DMS114 treated with DMSO at 0.1 percent for 48 hours (cell line): Measurements from ENCODE around the gene TCL1B.
"Not testable (repeated sequence)": the region's sequence is repeated elsewhere in the genome, so short reads cannot be mapped to it uniquely, and the experiment has no call there.

Experiments used
- DNase-seq: peaks from one replicate; lab custom pipeline; 2025; ENCODE audit not compliant: unreplicated experiment; lab: John Stamatoyannopoulos, UW

Gene TCL1B

DNA sequence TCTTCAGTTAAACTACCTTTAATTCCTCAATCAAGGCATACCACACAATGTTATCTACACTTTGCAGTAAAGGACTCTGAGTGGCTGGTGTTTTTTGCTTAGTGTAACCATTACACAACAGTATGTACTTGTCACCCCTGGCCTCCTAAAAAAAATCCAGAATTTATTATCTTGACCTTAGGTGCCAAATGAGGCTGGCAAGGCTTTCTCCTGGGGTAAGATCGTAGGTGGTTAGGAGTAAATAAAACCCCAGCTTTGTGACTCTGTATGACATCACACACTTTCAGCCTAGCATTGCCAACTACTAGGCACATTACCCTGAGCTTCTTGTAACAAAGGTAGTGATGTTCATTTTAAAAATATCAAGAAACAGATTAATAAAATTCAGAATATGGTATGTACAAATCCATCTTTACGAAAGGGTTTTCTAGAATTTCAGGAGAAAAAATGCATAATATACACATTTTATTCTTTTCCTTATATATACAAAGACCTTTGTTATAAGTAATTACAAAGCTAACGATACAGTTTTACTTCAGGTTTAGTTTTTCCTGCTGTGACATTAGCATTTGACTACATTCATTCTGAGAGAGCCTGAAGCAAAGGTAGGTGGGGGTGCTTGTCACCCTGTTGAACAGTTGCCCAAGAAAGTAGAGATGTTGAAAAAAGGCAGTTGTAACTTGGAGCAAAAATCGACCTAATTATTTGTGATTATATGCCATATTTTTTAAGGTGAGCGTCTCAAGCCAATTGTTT lies 14.2 kb downstream of the TCL1B start:
- DNase-seq, result no peak

DNA sequence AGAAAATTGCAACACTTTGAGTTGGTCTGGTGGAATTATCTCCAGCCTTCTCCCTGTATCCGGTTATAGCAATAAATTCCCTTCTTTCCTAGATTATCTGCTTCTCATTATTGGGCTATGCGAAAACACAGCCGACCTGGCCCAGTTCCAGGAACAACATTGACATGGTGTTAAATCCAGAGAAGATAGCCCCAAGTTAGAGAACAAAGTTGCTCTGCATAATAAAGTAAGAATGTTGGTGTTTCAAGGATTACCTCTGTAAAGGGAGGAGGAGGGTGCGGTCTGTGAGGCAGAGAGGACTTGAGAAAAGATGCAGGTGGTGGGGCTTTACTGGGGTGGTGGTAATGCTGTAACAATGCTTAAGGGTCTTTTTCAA lies 15.6 kb downstream of the TCL1B start:
- DNase-seq, result no peak

GRCh38 chr14:95703341-95703740 lies 17.1 kb downstream of the TCL1B start:
- no peak for DNase-seq

DNA sequence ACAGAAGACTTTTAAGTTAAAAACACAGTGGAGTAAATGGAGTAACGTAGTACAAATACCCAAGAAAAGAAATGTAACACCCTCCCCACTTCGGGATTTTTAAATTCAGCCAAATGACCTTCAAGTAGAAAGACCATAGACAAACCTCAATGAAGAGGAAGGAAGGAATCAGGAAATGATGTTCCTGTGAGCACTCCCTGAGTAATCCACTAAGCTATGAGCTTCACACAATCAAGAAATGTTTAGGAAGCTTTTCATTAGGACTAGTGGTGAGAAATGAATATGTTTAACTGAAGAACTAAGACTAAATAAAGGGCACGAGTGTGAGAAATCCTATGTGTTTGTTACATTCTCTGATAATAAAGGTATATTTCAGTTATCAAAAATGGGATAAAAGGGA lies 17.6 kb downstream of the TCL1B start:
- no peak for DNase-seq

DNA sequence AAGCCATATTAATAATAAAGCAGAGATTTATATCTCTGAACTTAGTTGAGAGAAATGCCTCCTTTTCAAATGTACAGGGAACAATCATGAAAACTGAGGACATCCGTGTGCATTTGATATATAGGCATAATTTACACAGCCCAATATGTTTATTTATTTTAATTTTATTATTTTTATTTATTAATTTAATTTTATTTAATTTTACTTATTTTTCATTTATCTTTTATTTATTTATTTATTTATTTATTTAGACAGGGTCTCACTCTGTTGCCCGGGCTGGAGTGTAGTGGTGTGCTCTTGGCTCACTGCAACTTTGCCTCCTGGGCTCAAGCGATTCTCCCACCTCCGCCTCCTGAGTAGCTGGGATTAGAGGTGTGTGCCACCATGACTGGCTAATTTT lies 19.3 kb downstream of the TCL1B start:
- no peak for DNase-seq

- DNase-seq, result no peak
Observed at GRCh38 chr14:95707327-95707726, 21.1 kb downstream of the TCL1B start.

GRCh38 chr14:95710106-95710505 lies 23.9 kb downstream of the TCL1B start:
- no peak for DNase-seq

GRCh38 chr14:95711476-95712176 lies 25.4 kb downstream of the TCL1B start:
- DNase-seq, result no peak

DNA sequence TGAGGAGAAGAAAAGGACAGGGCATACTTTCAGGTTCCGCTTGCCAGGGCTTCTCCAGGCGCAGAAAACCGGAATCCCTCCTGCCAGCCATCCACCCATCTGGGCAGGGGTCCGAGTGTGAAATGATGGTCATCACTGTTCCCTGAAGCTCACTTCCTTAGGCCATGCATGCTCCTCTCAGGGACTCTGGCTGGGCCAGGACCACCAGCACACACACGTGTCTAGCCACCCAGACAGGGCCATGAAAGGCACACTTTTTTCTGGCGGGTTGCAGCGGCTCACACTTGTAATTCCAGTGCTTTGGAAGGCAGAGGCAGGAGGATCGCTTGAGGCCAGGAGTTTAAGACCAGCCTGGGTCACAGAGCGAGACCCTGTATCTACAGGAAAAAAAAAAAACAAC lies 26.2 kb downstream of the TCL1B start:
- DNase-seq, result no peak

GRCh38 chr14:95713596-95714371 lies 27.6 kb downstream of the TCL1B start, which contains the start of gene TCL1A:
Gene TCL1A (minus strand): TSS chr14:95714125. CDS start chr14:95714066, 59 bp downstream.
- DNase-seq, result no peak

DNA sequence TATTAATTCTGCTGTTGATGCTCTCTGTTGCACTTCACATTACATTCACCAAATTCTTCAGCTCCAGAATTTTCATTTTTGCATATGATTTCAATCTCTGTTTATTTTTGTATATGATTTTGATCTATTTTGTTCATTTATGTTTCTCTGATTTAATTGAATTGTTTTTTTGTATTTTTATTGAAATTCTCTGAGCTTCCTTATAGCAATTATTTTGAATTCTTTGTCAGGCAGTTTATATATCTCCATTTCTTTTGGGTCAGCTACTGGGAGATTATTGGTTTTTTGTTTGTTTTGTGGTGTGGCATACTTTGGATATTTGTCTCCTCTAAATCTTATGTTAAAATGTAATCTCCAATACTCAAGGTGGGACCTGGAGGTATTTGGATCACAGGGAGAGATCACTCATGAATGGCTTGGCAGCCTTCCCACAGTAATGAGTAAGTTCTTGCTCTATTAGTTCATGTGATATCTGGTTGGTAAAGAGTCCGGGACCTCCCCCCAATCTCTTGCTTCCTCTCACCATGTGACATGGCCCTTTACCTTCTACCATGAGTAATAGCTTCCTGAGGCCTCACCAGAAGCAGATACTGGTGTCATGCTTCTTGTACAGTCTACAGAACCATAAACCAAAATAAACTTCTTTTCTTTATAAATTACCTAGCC lies 36.4 kb downstream of the TCL1B start:
- no peak for DNase-seq

DNA sequence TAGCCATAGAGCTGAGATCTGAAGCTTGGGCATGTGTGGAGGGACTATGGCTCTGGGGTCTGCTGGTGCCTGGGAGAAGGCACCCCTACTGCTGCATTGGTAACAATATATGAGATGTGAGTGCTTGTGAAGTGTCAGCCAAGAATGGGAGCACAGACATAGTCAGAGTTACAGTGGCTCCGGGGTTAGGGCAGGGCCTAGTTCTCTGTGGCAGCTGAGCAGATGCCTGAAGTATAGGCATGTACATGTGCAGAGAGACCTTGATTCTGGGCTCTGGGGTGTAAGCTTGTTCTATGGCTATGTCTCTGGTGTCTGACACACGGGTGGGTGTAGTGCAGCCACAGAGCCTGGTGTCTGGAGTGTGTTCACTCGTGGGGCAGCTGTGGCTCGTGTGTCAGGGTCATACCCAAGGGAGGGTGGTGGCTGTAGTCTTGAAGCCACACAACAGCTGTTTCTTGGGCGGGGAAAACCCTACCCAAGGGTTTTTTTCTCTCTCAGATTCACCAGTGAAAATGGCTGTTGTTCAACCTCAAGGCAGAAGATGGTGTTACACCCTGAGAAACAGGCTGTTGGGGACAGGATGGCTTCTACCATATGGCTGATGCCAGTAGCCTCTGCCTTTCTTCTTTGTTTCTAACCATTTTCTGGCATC lies 39.6 kb downstream of the TCL1B start:
- DNase-seq, result no peak

DNA sequence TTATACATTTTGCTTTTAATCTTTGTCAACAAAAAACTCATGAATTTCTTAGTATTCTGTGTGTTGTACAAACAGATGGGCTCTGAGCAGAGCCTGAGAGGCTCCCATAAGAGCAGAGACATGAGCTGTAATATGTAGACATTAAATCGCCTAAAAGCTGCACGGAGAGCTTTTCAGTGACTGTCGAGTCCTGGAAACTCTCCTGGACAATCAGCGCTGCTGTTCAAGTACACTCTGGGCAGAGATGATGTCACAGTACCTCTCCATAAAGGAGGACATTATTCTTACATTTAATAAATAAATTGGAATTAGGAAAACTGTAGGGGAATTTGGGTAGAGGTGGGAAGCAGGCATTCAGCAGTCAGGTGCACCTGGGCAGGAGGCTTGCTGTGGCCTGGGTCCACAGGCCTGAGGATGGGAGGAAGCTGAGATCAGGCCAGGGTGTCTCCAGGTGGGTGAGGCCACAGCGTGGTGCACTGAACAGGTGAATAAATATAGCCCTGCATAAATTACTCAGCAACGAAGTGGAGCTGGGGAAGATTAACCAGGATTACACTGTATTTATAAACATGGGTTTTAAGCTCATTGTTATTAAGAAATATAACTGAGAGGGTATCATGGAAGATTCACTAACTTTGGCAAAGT lies 41.0 kb downstream of the TCL1B start:
- no peak for DNase-seq

GRCh38 chr14:95729402-95730028 lies 43.3 kb downstream of the TCL1B start:
- DNase-seq, result not testable (repeated sequence)

DNA sequence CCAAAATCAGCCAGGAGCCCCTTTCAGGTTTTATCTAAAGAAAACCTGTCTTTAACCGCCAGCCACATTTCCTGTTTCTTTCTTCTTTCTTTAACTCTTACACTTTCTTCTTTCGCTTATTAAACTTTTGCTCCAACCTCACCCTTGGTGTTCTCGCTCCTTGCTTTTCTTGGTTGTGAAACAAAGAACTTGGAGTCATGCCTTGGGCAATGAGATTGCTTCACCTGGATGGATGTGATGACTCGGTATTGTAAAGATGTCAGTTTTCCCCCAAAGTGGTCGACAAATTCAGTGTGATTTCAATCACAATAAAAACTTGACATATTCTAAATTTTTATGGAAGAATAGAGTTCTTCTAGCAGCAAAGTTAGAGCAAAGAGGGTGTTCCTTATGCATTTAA lies 43.9 kb downstream of the TCL1B start:
- DNase-seq, result no peak

DNA sequence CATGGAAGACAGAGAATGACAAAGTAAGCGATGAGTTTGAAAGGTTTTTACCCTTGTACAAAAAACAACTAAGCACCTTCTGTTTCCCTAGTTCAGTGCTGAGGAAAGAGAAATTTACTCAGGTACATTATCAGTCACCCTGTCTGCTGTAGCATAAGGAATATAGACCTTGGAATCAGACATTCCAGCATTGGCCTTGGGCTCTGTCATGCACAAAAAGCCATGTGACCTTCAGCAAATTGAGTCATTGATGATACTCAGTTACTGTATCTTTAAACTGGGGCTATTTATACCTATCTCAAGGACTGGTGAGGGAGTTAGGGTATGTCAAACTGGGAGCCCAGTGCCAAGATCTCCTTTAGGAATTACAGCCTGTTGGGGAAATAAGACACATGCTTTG lies 47.0 kb downstream of the TCL1B start:
- no peak for DNase-seq

DNA sequence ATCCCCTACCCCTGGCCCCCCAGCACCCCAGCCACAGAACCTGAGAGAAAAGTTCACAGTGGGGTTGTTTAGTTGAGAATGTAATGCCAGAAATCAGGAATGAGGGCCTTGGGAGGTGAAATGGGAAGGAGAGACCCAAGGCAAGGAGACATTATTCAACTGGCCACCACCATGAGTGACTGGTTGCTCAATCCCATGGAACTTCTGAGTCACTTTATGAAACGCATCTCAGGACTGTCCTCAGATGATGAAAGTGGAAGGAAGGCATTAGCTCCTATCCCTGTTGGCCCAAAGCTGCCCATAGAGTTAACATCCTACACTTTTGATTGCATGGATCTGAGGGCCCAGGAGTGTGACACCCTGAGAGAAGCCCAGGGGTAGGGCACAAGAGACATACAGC lies 53.1 kb downstream of the TCL1B start:
- no peak for DNase-seq

DNA sequence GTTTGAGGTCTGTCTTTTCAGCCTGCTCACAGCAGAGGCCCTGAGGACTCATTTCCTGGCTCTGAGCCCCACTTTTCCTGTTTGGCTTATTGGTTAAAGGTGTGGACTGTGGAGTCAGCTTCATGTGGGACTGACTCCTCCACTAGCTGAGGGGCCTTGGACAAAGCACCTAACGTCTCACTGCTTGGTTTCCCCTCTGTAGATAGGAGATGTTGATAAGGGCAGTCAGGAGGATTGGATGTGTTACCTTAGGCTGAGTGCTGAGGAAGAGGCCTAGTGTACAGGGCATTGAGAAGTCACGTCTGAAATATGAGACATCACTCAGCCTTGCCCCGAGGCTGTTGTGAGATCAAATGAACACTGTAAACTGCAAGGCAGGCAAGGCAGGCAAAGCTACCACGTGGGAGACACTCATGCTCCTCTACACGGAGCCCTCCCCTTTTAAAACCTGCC lies 54.8 kb downstream of the TCL1B start:
- no peak for DNase-seq

DNA sequence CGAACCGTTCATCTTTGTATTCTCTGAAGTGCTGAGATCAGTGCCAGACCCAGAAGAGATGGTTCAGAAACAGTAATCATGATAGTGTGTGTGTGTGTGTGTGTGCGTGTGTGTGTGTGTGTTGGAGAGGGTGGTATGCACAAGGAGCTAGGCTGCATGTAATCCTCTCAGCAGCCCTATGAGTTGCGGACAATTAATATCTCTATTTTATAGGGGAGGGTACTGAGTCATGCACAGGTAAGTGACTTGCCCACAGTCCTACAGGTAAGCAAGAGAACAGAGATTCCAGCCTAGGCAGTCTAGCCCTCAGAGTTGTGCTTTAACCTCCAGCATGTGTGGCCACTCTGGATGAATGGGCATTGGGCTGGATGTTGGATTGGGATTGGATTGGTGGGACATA lies 55.6 kb downstream of the TCL1B start:
- no peak for DNase-seq
